Endothelial cell of umbilical vein (primary cell): ENCODE data around the gene PSORS1C1. TPM values are rescaled to one million over a fixed set of nuclear protein-coding genes. Genes with fewer than 3 reads are reported as not detected.

Source experiments
- BruUV-seq: library from RNA; stranded (reverse); fragments of 400-500 nt; replicated peaks from 2 replicates; lab custom pipeline; 2021; lab: Mats Ljungman, UMichigan
- CTCF ChIA-PET: fragments of 300-600, 350-600 bp; sonication (Branson Sonifier 250); formaldehyde crosslinking; loops from one replicate; lab custom pipeline; 2021; ENCODE audit warnings: antibody characterized with exemption, inconsistent platforms; lab: Charles Lee
- POLR2A ChIA-PET: fragments of 300-600, 350-600 bp; sonication (Branson Sonifier 250); formaldehyde crosslinking; loops from one replicate; lab custom pipeline; 2021; ENCODE audit warnings: antibody characterized with exemption, inconsistent platforms; lab: Charles Lee
- DNase-seq: peaks from one replicate; pipeline ENCODE4 v3.0.0-alpha.2; 2011; ENCODE audit warnings: low read depth, low spot score
- FAIRE-seq: peaks from 2 replicates; lab custom pipeline; 2011; peaks lifted over from hg19 to GRCh38; lab: Jason Lieb, UNC
- H2AFZ ChIP-seq: 2 replicates; pipeline ENCODE4 v1.6.0; 2012; ENCODE audit warnings: low read depth, low read length, control low read depth, inconsistent platforms
- H3K27ac ChIP-seq: 2 replicates; pipeline ENCODE4 v1.5.1; 2011; ENCODE audit warnings: low read depth, mild to moderate bottlenecking, control low read depth, low read length, moderate library complexity; ENCODE audit not compliant: insufficient read depth
- H3K27me3 ChIP-seq, 2 experiments: 2 replicates each; pipeline versions ENCODE4 v1.6.0 to v1.6.1; 2011; ENCODE audit warnings: low read length in 2 of 2, mixed read lengths in 1 of 2; ENCODE audit not compliant: control insufficient read depth in 2 of 2, insufficient read depth in 2 of 2
- H3K36me3 ChIP-seq, 2 experiments: 2 replicates in 1 of 2; 3 replicates in 1 of 2; pipeline ENCODE4 v1.5.1; 2011; ENCODE audit warnings: low read length in 2 of 2, mild to moderate bottlenecking in 1 of 2, moderate library complexity in 1 of 2; ENCODE audit not compliant: control insufficient read depth in 2 of 2, insufficient read depth in 2 of 2; ENCODE audit errors: extremely low read depth in 1 of 2
- H3K4me1 ChIP-seq: 3 replicates; pipeline ENCODE4 v1.5.1; 2011; ENCODE audit warnings: mild to moderate bottlenecking, low read length; ENCODE audit not compliant: control insufficient read depth, insufficient read depth; ENCODE audit errors: extremely low read depth
- H3K4me2 ChIP-seq: 2 replicates; pipeline ENCODE4 v1.6.1; 2011; ENCODE audit warnings: low read length, control low read depth, mixed read lengths; ENCODE audit not compliant: insufficient read depth
- H3K4me3 ChIP-seq, 3 experiments: fragments of 200-600 bp in 1 of 3; sonication (generic), shearing (Covaris generic) in 1 of 3; replicated peaks in 1 of 3; 2 replicates each; pipeline ENCODE4 v1.5.1; 2011 to 2016; ENCODE audit warnings: control low read depth in 3 of 3, low read length in 3 of 3, mild to moderate bottlenecking in 2 of 3, inconsistent platforms in 1 of 3, low read depth in 1 of 3, moderate library complexity in 1 of 3; ENCODE audit not compliant: insufficient read depth in 1 of 3
- H3K79me2 ChIP-seq: 2 replicates; pipeline ENCODE4 v1.6.0; 2012; ENCODE audit warnings: low read length, inconsistent platforms; ENCODE audit not compliant: control insufficient read depth, insufficient read depth
- H3K9ac ChIP-seq: replicated peaks from 2 replicates; pipeline ENCODE3; 2011; ENCODE audit warnings: low read length, control low read depth; ENCODE audit not compliant: insufficient read depth; ENCODE audit errors: extremely low read depth
- H3K9me1 ChIP-seq: replicated peaks from 3 replicates; pipeline ENCODE4 v1.6.0; 2011; ENCODE audit warnings: mild to moderate bottlenecking, low read length; ENCODE audit not compliant: control insufficient read depth, insufficient read depth; ENCODE audit errors: extremely low read depth
- H3K9me3 ChIP-seq: replicated peaks from 2 replicates; pipeline ENCODE4 v1.5.1; 2012; ENCODE audit warnings: low read length, inconsistent platforms; ENCODE audit not compliant: control insufficient read depth, insufficient read depth
- H4K20me1 ChIP-seq: replicated peaks from 2 replicates; pipeline ENCODE3; 2011; ENCODE audit warnings: mild to moderate bottlenecking, low read length; ENCODE audit not compliant: control insufficient read depth, insufficient read depth; ENCODE audit errors: extremely low read depth
- CTCF ChIP-seq, 2 donors: IDR thresholded peaks; 1 replicate in 1 of 2; 2 replicates in 1 of 2; pipeline ENCODE4 v1.5.1; 2011; ENCODE audit warnings: low read length in 2 of 2, mild to moderate bottlenecking in 2 of 2, moderate library complexity in 2 of 2, control low read depth in 1 of 2, inconsistent platforms in 1 of 2, low read depth in 1 of 2; ENCODE audit not compliant: insufficient read depth in 1 of 2; ENCODE audit errors: extremely low read depth in 1 of 2
- EZH2 ChIP-seq: IDR thresholded peaks from 2 replicates; pipeline ENCODE4 v1.6.1; 2012; ENCODE audit warnings: borderline replicate concordance, low read depth, mild to moderate bottlenecking, moderate library complexity, low read length, inconsistent platforms; ENCODE audit not compliant: severe bottlenecking
- FOS ChIP-seq: IDR thresholded peaks from 2 replicates; pipeline ENCODE4 v1.6.1; 2011; ENCODE audit warnings: mild to moderate bottlenecking, low read length, moderate library complexity, borderline replicate concordance; ENCODE audit not compliant: insufficient read depth
- GATA2 ChIP-seq: IDR thresholded peaks from 2 replicates; pipeline ENCODE4 v1.7.0; 2011; ENCODE audit warnings: low read depth, mild to moderate bottlenecking, moderate library complexity, mixed read lengths, low read length; ENCODE audit not compliant: insufficient read length, insufficient read depth
- JUN ChIP-seq: IDR thresholded peaks from 2 replicates; pipeline ENCODE4 v1.6.1; 2011; ENCODE audit warnings: borderline replicate concordance, low read depth; ENCODE audit not compliant: insufficient read length, insufficient read depth
- MAX ChIP-seq: IDR thresholded peaks from 2 replicates; pipeline ENCODE4 v1.6.1; 2011; ENCODE audit not compliant: insufficient read depth, insufficient read length
- MYC ChIP-seq: IDR thresholded peaks from one replicate; pipeline ENCODE4 v1.6.1; 2011; ENCODE audit warnings: mild to moderate bottlenecking, low read depth, low read length
- POLR2A ChIP-seq: IDR thresholded peaks from 2 replicates; pipeline ENCODE4 v1.6.1; 2012; ENCODE audit warnings: low read depth, mild to moderate bottlenecking, control low read depth, low read length
- POLR2AphosphoS5 ChIP-seq: IDR thresholded peaks from 2 replicates; pipeline ENCODE4 v1.6.1; 2012; ENCODE audit warnings: low read depth, mild to moderate bottlenecking, control low read depth, low read length, moderate library complexity; ENCODE audit not compliant: insufficient read depth
- dilution Hi-C: fragments of 300-500 bp; cut with MboI; formaldehyde crosslinking; loops from one replicate; pipeline ENCODE4 v1.15.0; 2019; ENCODE audit warnings: low sequenced_read_pairs; ENCODE audit not compliant: extremely low pct_ligation_motif_present
- intact Hi-C: fragments of 100-400 bp; cut with micrococcal nuclease; formaldehyde crosslinking; loops from one replicate; pipeline ENCODE4 v1.10.0; 2022
- polyA plus RNA-seq, 4 experiments: library from polyadenylated mRNA; depleted of rRNA in 3 of 4; stranded (reverse) in 3 of 4; unstranded in 1 of 4; fragments of >200 nt; gene quantifications; 2 replicates each; pipeline versions ENCODE4 v1.2.1 to v1.2.3, GENCODE V29; 2011 to 2012; ENCODE audit warnings: missing spikeins in 1 of 4
- total RNA-seq: library from RNA; stranded (reverse); gene quantifications from 2 replicates; pipeline ENCODE4 v1.2.3, GENCODE V29; 2021

The PSORS1C1 gene
- total and polyA plus RNA-seq, 2 donors (not counting 3 experiments of a cell fraction or from before 2014, with no cell fraction given) = 1.1 to 13.2 TPM

GRCh38 chr6:31144970-31145340 is 30.4 kb downstream of the PSORS1C1 start:
- no peak for FAIRE-seq
- Histone ChIP-seq H3K9me3 (no peaks in the 10 kb centered on the region), H3K9ac (no peak overlapping the region), H3K27me3 (no peaks in the 10 kb centered on the region), H3K4me1 (peaks cover 3% of the 10 kb centered on the region), H4K20me1 (no peaks in the 10 kb centered on the region), H3K9me1 (no peaks in the 10 kb centered on the region), H3K4me3 (no peak overlapping the region), H3K27ac (no peak overlapping the region), H3K36me3 (peaks cover 0 to 15% of the 10 kb centered on the region in 2 experiments), H3K79me2 (no peaks in the 10 kb centered on the region), H2AFZ (no peak overlapping the region), H3K4me2 (no peak overlapping the region)
- no TSS peak for BruUV-seq
- intact Hi-C loops = no loop called here
- CTCF ChIA-PET = interaction anchor here (1.6 kb wide), 1 partner anchor 48 kb away, joined by 8 read pairs; no protein-coding TSS in a partner anchor
- POLR2A ChIA-PET = no interaction called here
- TF ChIP-seq EZH2 (no peak), MYC (no peak), MAX (no peak), GATA2 (no peak), CTCF (IDR thresholded peaks at IDR 0.05; ENCODE audit: extremely low read depth in 1 of 2, insufficient read depth in 1 of 2, low read depth in 1 of 2, low read length in 2 of 2) (no peak), POLR2A (no peak), FOS (no peak), JUN (no peak), POLR2AphosphoS5 (no peak)
- dilution Hi-C loops = no loop called here
- DNase-seq = no peak
